Mucosa of stomach (tissue), 1 donor: Measurements from ENCODE around the gene AGBL5.

Experiments
- H3K27me3 ChIP-seq: one replicate; pipeline ENCODE4 v1.7.0; 2013; ENCODE audit warnings: mild to moderate bottlenecking, low read length; ENCODE audit not compliant: control insufficient read depth, insufficient read depth
- H3K36me3 ChIP-seq: one replicate; pipeline ENCODE4 v1.7.0; 2013; ENCODE audit warnings: low read length; ENCODE audit not compliant: control insufficient read depth, insufficient read depth
- H3K4me1 ChIP-seq: one replicate; pipeline ENCODE4 v1.7.0; 2013; ENCODE audit warnings: mild to moderate bottlenecking, low read length; ENCODE audit not compliant: control insufficient read depth, insufficient read depth
- H3K4me3 ChIP-seq: one replicate; pipeline ENCODE4 v1.7.0; 2013; ENCODE audit warnings: low read length
- H3K9ac ChIP-seq: one replicate; pipeline ENCODE4 v1.7.0; 2013; ENCODE audit warnings: mild to moderate bottlenecking, low read length, moderate library complexity
- H3K9me3 ChIP-seq: one replicate; pipeline ENCODE4 v1.7.0; 2013; ENCODE audit warnings: mild to moderate bottlenecking, low read length, moderate library complexity; ENCODE audit not compliant: control insufficient read depth
- donor health status: Pancreatic carcinoma.

The AGBL5 gene, protein sequence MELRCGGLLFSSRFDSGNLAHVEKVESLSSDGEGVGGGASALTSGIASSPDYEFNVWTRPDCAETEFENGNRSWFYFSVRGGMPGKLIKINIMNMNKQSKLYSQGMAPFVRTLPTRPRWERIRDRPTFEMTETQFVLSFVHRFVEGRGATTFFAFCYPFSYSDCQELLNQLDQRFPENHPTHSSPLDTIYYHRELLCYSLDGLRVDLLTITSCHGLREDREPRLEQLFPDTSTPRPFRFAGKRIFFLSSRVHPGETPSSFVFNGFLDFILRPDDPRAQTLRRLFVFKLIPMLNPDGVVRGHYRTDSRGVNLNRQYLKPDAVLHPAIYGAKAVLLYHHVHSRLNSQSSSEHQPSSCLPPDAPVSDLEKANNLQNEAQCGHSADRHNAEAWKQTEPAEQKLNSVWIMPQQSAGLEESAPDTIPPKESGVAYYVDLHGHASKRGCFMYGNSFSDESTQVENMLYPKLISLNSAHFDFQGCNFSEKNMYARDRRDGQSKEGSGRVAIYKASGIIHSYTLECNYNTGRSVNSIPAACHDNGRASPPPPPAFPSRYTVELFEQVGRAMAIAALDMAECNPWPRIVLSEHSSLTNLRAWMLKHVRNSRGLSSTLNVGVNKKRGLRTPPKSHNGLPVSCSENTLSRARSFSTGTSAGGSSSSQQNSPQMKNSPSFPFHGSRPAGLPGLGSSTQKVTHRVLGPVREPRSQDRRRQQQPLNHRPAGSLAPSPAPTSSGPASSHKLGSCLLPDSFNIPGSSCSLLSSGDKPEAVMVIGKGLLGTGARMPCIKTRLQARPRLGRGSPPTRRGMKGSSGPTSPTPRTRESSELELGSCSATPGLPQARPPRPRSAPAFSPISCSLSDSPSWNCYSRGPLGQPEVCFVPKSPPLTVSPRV

DNA sequence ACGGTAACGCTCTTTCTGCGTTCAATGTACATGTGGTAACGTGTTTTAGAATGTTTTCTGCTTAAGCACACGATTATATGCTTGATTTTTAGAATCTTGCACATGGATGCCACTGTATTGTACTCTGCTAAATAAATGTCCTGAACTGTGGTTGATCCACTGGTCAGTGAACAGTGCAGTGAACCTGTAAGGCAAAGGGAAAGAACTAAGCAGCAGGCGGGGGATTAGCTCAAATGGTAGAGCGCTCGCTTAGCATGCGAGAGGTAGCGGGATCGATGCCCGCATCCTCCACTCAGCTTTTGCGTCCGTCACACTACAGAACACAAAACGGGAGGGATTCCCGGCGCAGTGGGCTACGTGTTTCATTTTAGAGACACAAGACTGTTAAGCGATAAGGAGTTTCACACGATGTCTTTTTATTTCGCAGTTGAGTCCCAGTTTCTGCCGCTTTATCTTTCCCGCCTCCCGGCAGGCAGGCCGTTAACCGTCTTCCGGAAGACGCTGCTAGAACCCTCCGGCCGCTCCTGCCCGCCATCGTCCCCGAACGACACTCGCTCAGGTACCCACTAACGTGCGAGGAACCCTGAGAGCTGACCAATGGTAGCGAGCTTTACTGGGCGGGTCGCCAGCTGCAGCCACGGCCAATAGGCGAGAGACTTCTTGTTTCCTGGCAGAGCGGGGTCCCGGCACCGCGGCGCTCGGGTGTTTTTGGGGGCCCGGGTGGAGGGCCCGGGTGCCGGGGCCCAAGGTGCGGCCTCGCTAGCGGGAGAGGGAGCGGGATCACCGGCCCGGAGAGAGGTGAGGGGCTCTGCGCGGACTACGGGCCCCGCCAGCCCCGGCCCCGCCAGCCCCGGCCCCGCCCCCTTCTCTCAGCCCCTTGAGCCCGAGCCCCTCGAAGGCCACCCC lies at the start of gene AGBL5:
Gene AGBL5 (plus strand): TSS at position 673 of the 906 bp plus-strand sequence. CDS start 1,291 bp downstream, outside the sequence.
- Histone ChIP-seq H3K9ac (peak within 1 kb of the TSS; percentile 83), H3K4me3 (peak within 1 kb of the TSS; percentile 83), H3K27me3 (no peaks in the 10 kb centered on the region), H3K4me1 (peaks cover 13% of the 10 kb centered on the region), H3K36me3 (peaks cover 9% of the 10 kb centered on the region), H3K9me3 (no peaks in the 10 kb centered on the region)

DNA sequence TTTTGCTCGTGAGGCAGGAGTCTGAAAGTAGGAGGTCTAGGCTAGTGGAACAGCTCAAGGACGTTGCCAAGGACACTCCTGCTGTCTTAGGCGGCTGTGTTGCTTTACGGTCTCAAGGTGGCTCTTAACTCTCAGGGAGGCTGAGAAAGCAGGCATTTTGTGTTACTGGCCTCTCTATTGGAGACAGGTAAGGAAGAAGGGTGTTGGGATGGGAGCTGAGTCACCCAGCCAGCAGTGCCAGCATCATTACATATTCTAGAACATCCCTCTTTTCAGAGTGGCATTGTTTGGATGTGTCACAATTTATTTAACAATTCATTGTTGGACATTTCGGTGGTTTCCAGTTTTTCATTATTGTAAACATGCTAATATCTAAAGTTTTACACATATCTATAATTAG lies 49.5 kb upstream of the AGBL5 start:
- Histone ChIP-seq H3K9me3 (no peaks in the 10 kb centered on the region), H3K4me1 (no peaks in the 10 kb centered on the region), H3K36me3 (no peaks in the 10 kb centered on the region), H3K9ac (no peak overlapping the region), H3K27me3 (no peaks in the 10 kb centered on the region), H3K4me3 (no peak overlapping the region)

DNA sequence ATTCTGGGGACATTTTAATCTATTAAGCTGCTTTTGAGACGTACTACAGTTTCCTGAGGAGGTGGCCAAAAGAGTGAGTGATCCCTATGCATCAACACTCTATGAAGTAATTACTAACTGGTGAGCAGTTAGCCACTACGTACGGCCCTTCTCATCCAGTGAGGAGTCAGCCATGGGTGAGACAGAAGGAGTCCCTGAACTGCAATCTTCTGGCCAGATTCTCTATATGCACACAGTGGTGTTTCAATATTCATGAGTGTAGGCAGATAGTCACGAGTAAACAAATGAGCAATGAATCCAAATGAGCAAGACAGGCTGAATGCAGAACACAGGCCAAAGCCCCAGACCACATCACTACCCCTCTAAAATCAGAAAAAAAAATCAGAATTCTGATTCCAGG lies 48.5 kb upstream of the AGBL5 start:
- H3K9ac ChIP-seq, result no peak overlapping the region
- H3K9me3 ChIP-seq, result no peaks in the 10 kb centered on the region
- no peaks in the 10 kb centered on the region for H3K27me3 ChIP-seq
- H3K4me3 ChIP-seq, result no peak overlapping the region
- H3K4me1 ChIP-seq, result no peaks in the 10 kb centered on the region
- no peaks in the 10 kb centered on the region for H3K36me3 ChIP-seq

DNA sequence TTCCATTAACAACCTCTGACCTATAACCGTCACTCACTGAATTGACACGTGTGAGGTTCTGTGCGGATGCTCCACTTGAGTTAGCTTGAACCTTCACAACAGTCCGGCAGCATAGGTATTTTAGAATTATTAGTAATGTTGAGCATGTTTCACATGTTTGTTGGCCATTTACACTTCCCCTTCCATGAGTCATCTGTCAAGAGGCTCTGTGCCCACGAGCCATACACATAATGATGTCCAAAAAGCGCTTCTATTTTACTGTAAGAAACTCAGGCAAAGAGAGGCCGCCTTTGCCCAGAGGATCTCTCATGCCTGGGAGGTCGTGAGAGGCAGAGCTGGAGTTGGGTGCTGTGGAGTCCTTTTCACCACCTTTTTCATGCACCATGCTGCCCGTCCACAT lies 47.6 kb upstream of the AGBL5 start:
- no peak overlapping the region for H3K4me3 ChIP-seq
- no peaks in the 10 kb centered on the region for H3K27me3 ChIP-seq
- H3K9me3 ChIP-seq, result no peaks in the 10 kb centered on the region
- no peaks in the 10 kb centered on the region for H3K4me1 ChIP-seq
- H3K9ac ChIP-seq, result no peak overlapping the region
- H3K36me3 ChIP-seq, result no peaks in the 10 kb centered on the region

DNA sequence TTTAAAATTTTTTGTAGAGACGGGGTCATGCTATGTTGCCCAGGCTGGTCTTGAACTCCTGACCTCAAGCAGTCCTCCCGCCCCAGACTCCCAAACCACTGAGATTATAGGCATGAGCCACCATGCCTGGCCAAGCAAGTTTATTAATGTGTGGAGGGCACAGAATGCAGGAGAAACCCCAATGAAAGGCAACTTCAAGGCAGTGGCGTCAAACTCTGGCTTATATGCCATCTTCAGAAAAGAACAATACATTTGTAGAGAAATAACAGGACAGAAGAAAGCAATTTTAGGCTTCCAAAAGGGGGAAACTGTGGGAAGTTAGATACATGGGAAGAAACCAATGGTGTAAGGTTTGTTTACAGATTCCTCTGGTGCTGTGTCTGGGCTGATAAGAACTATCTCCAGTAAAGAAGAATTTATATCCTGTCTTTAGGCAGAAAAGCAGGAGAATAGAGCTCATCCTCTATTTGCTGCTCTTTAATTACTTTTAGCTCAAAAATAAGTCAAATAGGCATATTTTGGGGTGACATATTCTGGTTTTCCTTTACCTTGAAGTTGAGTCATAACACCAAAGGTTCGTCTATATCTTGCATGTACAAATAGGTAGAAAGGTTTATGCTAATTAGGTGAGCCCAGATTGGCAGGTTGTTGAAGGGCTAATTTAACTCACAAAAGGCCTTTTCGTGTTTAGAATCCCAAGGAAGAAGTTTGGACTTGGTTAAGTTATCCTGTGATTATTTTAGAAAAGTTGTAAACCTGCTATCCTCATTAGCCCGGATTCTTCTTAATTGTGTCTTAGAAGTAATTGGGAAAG lies 44.7 kb upstream of the AGBL5 start:
- H3K4me3 ChIP-seq, result no peak overlapping the region
- no peak overlapping the region for H3K9ac ChIP-seq
- no peaks in the 10 kb centered on the region for H3K9me3 ChIP-seq
- peaks cover 15% of the 10 kb centered on the region for H3K4me1 ChIP-seq
- no peaks in the 10 kb centered on the region for H3K36me3 ChIP-seq
- H3K27me3 ChIP-seq, result no peaks in the 10 kb centered on the region

DNA sequence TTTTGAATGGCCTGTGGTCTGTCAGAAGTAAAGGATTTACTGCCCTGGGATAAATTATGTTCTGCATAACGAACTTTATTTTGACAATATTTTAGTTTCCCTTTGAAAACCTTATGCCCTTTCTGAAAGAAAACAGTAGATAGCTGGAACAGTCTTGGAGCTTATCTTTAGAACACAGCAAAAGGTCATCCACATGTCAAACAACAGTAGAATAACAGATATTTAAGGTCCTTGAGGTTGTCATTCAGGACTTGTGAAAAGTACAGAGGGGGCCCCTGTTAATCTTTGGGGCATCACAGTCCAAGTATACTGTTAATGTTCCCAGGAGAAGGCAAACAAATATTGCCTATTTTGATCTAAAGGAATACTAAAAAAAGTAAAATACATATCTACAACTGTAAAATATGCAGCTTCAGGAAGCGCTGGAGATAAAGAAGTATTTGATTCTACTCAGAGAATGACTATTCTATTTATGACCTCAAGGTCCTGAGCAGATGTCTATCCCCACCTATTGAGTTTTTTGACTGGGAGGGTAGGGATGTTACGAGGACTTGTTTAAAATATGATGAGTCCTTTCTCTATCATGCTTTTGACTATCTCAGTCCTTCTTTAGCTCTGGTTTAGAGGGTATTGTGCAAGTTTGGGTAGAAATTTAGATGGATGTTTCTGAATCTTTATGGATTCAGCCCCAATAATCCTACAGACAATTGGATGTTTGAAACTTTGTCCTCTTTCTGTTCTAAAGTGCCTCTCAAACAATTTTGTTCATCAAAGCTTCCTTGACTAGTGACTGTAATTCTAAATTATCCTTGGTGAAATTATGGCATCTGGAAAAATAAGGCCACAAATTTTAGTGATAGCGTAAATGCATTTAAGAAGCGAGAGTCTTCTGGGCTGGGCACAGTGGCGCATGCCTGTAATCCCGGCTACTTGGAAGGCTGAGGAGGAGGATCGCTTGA lies 43.8 kb upstream of the AGBL5 start:
- peaks cover 15% of the 10 kb centered on the region for H3K4me1 ChIP-seq
- no peaks in the 10 kb centered on the region for H3K36me3 ChIP-seq
- no peak overlapping the region for H3K4me3 ChIP-seq
- H3K9me3 ChIP-seq, result no peaks in the 10 kb centered on the region
- no peaks in the 10 kb centered on the region for H3K27me3 ChIP-seq
- no peak overlapping the region for H3K9ac ChIP-seq

DNA sequence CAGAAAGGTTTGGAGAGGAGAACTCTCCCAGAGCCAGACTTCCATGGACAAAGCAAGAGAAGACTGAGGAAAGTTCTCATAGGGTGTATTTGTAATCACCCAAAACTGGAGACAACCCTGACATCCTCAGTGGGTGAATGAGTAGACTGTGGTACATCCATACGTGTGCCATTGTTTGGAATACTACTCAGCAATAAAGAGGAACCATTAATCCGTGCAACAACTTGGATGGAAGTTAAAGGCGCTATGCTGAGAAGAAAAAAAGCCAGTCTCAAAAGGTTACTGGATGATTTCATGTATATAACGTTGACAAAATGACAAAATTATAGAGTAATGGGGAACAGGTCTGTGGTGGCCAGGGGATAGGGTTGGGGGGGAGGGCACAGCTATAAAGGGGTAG lies 42.8 kb upstream of the AGBL5 start:
- H3K9me3 ChIP-seq, result no peaks in the 10 kb centered on the region
- H3K4me3 ChIP-seq, result no peak overlapping the region
- peaks cover 15% of the 10 kb centered on the region for H3K4me1 ChIP-seq
- H3K27me3 ChIP-seq, result no peaks in the 10 kb centered on the region
- no peak overlapping the region for H3K9ac ChIP-seq
- no peaks in the 10 kb centered on the region for H3K36me3 ChIP-seq

DNA sequence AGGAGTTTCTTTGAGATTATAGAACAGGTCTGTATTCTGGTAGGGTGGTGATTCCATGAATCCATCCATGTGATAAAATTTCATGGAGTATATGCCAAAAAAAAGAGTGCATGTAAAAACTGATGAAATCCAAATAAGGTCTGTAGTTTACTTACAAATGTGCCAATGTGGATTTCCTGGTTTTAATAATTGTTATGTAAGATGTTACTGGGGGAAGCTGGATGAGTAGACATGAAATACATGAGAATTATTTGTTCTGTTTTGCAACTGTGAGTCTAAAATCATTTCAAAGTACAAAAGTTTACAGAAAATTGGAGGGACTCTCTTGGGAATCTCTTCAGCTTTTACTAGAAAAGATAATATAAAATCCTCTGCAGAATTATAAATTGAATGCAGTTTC lies 42.4 kb upstream of the AGBL5 start:
- H3K9ac ChIP-seq, result no peak overlapping the region
- no peak overlapping the region for H3K4me3 ChIP-seq
- H3K27me3 ChIP-seq, result no peaks in the 10 kb centered on the region
- H3K36me3 ChIP-seq, result no peaks in the 10 kb centered on the region
- H3K4me1 ChIP-seq, result peaks cover 15% of the 10 kb centered on the region
- no peaks in the 10 kb centered on the region for H3K9me3 ChIP-seq

DNA sequence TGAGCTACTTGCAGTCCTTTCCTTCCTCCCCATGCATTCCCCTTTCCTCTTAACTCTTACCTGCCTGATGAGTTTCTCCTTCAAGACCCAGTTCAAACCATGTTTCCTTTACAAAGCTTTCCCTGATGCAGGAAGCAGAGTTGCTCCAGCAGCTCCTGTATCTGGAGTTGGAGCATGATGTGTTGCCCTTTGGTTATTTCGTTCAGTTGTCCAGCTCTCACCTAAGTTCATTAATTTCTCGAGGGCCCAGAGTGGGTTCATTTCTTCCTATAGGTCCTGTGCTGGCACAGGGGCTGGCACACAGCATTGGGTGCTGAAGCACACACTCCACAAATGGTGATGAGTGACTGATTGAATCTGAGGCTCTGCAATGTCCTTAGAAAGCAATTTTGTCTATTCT lies 41.8 kb upstream of the AGBL5 start:
- Histone ChIP-seq H3K9me3 (no peaks in the 10 kb centered on the region), H3K4me3 (no peak overlapping the region), H3K36me3 (no peaks in the 10 kb centered on the region), H3K4me1 (peaks cover 15% of the 10 kb centered on the region), H3K9ac (no peak overlapping the region), H3K27me3 (no peaks in the 10 kb centered on the region)

DNA sequence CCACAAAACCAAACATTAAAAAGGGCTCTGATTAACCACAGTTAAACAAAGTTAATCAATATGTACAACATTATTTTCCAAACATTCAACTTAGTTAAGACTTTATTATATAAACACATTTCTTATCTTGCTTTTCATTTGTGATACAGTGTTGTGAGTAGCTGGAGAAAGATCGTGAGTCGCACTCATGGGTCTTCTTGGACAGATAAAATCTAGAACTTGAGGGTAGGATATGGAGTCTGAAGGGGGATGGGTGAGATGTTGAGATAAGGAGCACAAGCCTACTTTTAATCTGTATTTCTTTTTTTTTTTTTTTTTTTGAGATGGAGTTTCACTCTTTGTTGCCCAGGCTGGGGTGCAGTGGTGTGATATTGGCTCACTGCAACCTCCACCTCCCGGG lies 41.3 kb upstream of the AGBL5 start:
- no peak overlapping the region for H3K4me3 ChIP-seq
- H3K9me3 ChIP-seq, result no peaks in the 10 kb centered on the region
- no peak overlapping the region for H3K9ac ChIP-seq
- H3K36me3 ChIP-seq, result no peaks in the 10 kb centered on the region
- H3K4me1 ChIP-seq, result peaks cover 16% of the 10 kb centered on the region
- no peaks in the 10 kb centered on the region for H3K27me3 ChIP-seq
